NCI-H146 treated with DMSO at 0.1 percent for 48 hours (cell line): ENCODE measurements around the gene KRT6B.
"Not testable (repeated sequence)": the region's sequence is repeated elsewhere in the genome, so short reads cannot be mapped to it uniquely, and the experiment has no call there.

Source experiments
- DNase-seq: peaks from one replicate; lab custom pipeline; 2025; ENCODE audit not compliant: unreplicated experiment; lab: John Stamatoyannopoulos, UW

KRT6B gene

DNA sequence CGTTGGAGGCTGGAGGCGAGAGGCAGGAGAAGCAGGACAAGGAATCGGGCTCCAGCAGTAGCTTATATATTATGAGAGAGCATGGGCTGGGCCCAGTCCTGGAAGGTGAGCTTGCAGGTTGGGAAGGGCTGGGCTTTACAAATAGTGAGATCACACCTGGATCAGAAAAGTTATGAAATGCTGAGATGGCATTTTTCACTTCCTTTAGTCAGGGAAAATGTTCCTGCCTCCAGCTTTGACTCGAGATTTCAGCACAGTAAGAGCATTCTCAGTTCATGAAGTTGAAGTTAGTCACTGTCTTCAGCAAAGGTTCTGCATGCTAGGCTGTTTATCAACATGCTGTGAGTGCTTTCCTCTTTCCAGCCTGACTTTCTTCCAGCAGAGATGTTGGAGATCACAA lies 21.8 kb upstream of the KRT6B start, which contains the start of gene KRT6C:
KRT6C (minus strand) TSS at position 38 of the 400 bp plus-strand sequence. CDS start 68 bp downstream, outside the sequence.
- DNase-seq: no peak

DNA sequence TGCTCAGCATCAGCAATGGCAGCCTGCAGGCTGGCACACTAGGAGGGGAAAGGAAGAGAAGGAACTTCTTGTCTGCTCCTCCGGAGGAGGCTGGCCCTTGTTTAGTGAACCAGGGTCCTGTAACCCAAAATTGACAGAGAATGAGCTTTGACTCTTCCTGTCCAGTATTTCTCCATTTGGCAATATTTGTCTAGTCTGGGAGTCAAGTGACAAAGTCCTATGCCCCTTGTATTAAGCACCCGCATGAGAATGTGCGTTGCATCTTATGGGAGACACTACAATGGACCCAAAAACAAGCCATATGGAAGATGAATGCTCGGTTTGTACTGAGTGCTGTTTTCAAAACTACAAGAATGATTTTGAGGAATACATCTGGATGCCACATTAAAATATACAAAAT lies 17.9 kb upstream of the KRT6B start:
- DNase-seq: no peak

DNA sequence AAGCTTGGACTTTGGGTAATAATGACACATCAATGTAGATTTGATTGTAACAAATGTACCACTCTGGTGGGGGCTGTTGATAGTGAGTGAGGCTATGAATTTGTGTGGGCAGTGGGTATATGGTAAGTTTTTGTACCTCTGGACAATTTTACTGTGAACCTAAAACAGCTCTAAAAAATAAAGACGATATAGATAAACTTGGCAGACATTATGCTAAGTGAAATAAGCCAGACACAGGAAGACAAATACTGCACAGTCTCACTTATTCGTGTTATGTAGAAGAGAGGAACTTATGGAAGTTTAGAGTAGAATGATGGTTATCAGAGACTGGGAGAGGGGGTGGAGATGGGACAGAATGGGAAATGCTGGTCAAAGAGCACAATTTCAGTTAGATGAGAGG lies 13.0 kb upstream of the KRT6B start:
- DNase-seq: no peak

DNA sequence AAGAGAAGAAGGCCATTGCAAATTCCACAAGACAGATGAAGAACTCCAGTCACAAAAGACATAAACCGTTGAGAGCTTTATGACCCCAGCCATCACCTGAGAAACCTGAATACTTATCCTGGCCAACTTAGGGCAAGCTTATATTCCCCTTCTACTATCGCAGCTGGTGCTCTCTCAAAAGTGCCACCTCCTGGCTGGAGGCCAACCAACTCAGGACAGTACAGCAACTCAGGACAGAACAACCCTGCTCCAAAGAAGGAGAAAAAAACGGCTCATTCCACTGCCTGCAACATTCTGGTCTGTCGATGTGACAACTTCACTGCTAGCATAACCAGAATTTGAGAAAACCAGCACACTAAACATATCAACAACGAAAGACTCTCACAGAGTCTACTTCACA lies 9.7 kb upstream of the KRT6B start:
- no peak for DNase-seq

DNA sequence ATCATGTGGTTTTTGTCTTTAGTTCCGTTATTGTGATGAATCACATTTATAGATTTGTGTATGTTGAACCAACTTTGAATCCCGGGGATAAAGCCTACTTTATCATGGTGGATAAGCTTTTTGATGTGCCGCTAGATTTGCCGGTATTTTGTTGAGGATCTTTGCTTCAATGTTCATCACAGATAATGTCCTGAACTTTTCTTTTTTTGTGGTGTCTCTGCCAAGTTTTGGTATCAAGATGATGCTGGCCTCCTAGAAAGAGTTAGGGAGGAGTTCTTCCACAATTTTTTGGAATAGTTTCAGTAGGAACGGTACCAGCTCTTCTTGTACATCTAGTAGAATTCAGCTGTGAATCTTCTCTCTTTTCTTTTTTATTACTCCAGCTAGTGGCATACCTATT lies 6.9 kb upstream of the KRT6B start:
- no peak for DNase-seq

DNA sequence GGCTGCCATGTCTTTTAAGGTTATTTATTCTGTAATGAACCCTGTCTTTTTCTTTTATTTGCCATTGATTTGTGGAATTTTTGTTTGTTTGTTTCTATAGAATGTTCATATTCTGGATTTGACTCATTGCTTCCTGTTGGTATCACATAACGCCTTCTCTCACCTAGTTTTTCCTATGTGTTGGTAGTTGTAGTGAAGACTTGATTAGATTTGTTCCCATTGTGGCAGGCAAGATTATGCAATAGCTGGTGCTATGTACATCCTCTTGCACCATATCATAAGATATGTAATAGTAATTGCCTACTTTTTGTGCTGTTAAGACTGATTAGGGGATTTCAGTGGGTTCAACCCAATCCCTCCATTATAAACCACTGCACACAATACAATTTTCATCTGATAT lies 3.9 kb upstream of the KRT6B start:
- DNase-seq: no peak

- no peak for DNase-seq
Observed at GRCh38 chr12:52454411-52455201, 2.7 kb upstream of the KRT6B start.

DNA sequence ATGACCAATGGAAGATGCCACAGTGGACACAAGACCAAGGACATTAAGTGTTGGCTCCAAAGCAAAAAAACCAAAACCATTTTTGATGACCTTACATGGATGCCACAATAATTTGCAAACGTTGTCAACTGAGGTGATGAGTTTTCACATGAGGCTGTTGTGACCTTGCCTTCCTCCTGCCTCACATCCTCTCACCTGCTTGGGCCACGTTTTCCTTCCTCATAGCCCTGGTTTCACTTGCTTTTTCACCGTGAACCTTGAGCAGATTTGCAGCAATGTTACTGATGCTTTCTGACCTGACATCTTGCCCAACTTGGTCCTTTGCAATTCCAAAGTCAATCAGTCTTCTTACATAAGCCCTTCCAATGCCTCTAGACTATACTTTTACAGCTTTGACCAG lies 3.7 kb downstream of the KRT6B start:
- DNase-seq: no peak

- DNase-seq: not testable (repeated sequence)
Observed at GRCh38 chr12:52447196-52447595, 4.8 kb downstream of the KRT6B start.

DNA sequence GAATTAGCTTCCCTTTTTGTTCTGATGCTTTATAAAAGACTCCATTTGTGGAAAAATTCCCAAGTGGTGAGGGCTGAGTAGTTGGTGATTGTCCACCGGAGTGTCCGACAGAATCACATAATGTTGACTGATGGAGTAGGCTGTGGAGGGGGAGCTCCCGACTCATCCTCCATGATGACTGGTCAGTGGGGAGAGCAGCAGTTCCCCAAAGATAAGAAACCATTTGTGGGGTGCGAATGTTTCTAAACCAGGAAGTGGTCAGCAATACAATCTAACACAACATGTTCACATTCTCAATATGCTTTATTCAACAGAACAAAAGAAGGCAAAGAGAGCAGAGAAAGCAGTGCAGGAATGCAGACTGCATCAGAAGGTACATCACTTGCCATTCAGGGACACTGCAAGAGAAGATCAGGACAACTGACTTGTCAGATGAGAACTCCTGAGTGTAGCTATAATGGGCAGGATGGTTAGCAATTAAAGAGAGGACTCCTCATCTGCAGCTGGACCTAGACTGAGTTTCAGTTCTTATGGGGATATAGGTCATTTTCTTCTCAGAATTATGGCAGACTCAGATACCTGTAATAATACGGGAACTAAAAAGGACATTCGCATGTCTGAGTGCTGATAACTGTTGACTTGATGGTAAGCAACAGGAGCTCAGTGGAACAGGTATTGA lies 5.4 kb downstream of the KRT6B start:
- no peak for DNase-seq

GRCh38 chr12:52445876-52446275 lies 6.1 kb downstream of the KRT6B start:
- DNase-seq: no peak

DNA sequence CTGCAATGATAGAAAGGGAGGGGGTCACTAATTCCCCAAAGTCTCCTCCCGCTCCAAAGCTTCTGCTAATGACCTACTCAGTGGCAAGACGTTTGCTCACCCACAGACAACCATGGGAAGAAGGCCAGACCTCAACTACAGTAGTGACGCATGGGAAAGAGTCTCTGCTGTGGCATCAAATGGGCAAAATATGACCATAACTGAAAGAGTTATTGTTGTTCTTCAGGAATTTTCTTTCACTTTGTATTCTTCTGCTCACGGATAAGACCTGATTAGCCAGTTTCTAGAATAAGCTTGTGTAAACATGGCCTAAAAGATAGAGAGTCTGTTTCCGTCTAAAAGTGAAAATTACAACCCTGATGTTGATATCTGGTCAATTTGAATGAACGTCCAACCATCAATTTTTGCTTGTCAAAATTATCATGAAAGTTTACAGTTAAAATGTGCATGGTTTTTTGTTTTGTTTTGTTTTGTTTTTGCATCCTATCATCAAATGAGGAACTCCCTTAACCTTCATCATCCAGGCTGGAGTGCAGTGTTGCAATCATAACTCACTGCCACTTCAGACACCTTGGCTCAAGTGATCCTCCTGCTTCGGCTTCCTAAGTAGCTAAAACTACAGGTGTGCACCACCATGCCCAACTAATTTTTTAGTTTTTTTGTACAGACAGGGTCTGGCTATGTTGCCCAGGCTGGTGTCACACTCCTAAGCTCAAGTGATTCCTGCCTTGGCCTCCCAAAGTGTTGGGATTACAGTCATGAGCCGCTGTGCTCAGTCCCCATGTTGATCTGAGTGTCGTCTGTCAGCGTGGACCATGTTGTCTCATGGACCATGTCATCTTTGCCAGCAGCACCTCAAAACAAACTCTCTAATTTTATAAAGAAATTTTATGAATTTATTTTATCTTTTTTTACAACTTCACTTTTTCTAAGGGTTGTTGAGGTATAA lies 7.0 kb downstream of the KRT6B start:
- DNase-seq: no peak

GRCh38 chr12:52443966-52444365 lies 8.0 kb downstream of the KRT6B start:
- DNase-seq: no peak

- no peak for DNase-seq
Observed at GRCh38 chr12:52442600-52443061, 9.3 kb downstream of the KRT6B start.

DNA sequence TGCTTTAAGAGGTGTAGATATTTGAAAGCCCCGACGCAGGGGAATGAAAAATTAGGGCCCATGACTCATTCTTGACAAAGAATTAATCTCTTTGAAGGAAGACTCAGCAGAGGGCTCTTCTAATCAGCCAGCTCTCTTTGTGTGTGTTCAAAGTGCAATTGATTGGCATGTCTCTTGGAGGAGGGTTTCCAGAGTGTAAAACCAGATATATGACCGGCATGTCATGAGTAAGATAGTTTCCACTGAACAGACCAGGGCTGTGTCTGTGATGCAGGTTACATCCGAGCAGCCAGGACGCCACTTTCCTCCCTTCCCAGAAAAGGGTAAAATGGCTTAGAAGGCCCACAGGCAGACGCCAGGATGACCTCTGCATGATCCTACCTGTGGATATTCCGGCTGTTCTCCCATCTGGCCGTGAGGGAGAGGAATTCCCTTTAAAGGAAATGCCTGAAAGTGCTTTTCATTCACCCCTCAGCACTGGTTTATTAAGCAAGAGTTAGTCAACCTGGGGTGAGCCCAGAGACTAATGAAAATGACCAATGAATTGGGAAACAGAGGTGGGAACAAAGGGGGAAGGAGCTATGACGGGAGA lies 10.5 kb downstream of the KRT6B start:
- DNase-seq: no peak

DNA sequence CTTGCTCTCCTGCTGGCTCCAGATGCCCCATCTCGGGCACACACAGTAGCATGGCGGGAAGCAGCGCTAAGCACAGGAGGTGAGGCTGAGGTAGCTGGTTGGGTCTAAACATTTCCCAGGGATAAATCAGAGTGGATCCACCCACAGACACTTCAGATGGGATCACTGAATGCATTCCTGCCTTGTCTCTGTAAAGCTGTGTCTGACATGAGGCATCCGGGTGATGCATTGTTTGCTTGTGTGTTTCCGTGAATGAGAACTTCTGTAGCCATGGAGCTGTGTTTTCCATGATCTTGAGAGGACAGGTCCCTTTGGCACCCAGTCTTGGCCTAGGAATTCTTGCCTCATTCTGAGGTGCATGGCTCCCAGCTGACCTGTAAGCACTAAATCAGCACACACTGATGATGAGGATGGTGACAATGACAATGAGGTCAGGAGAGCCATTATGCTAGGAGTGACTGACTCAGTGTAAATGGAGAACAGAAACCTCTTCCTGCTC lies 11.1 kb downstream of the KRT6B start:
- DNase-seq: no peak

GRCh38 chr12:52439845-52440244 lies 12.1 kb downstream of the KRT6B start:
- no peak for DNase-seq

DNA sequence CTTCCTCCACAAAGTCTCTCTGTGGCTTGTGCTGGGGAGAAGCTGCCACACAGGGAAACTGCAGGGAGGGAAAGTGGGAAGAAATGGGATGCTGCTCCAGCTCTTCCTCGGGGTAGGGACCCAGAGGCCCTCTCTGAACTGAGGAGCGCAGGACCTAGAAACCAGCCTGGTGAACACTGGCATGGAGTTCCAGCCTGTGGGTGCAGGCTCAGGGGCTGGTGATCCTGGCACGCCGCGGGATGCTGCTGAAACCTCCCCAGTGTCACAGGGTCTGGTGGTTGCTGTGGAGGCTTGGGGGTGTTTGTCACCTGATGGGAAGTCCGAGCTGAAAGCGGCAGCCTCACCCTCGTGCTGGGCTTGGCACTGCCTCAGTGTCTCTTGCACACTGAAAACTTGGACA lies 12.5 kb downstream of the KRT6B start:
- DNase-seq: no peak

- DNase-seq: no peak
Observed at GRCh38 chr12:52438305-52439301, 13.3 kb downstream of the KRT6B start.

DNA sequence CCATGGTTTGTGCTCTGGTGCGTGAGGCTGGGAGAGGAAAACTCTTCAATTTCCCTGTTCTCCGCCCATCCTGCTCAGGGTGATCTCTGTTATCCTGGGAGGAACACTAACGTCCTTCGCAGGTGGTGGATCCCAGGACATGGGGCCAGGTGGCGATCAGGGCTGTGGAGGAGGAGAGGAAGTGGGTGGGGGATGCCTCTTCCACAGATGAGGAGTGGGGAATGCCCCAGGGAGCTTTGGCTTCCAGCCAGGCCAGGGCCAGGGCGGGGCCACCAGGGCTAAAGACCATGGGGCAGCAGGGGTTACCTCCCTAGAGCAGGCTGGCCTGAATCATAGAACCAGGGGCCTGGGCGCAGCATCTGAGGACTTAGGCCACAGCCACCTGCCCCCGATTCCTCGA lies 14.4 kb downstream of the KRT6B start:
- no peak for DNase-seq
